GM15510 (cell line): Measurements from ENCODE around the gene ETFB.

ENCODE experiments used
- POLR2A ChIP-seq: IDR thresholded peaks from 3 replicates; pipeline ENCODE4 v1.6.1; 2011; ENCODE audit warnings: borderline replicate concordance; ENCODE audit not compliant: insufficient read length; ENCODE audit errors: extremely low read depth

ETFB gene

DNA sequence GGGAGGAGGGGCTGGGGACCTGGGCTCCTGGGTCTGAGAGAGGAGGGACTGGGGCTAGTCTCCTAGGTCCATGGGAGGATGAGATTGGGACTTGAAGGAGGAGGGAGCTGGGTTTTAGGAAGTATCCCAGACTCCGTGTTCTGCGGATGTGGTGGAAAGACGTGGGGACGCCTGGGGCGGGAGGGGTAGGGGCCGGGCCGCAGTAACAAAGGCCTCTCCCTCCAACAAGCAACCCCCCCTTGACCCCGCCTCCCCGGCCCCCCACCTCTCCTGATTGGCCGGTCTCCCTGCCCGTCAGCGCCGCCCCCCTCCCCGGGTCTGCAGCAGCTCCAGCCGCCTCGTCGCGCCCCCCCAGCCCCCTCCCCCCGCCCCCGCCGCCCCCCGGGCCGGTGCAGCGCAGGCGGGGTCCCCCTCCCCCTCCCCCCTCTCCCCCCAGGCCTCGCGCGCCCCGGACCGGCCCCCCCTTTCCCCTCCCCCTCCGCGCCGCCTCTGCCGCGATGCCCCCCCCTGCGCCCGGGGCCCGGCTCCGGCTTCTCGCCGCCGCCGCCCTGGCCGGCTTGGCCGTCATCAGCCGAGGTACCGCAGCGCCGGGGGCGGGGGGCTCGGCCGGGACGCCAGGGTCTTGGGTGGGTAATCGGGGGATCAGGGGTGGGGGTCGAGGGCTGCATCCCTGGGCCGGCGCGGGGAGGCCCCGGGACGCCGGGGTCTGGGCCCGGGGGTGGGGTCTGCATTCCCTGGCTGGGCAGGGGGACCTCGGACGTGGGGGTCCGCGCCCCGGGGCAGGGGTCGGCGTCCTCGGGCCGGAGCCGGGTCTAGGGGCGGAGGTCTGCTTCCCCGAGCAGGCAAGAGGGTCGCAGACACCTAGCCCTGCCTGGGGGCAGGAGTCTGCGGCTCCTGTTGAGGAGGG is 54.6 kb downstream of the ETFB start, which contains the start of gene IGLON5:
IGLON5 (plus strand) TSS at position 294 of the 907 bp plus-strand sequence; CDS start at position 498, 204 bp downstream.
- no peak for TF ChIP-seq POLR2A

DNA sequence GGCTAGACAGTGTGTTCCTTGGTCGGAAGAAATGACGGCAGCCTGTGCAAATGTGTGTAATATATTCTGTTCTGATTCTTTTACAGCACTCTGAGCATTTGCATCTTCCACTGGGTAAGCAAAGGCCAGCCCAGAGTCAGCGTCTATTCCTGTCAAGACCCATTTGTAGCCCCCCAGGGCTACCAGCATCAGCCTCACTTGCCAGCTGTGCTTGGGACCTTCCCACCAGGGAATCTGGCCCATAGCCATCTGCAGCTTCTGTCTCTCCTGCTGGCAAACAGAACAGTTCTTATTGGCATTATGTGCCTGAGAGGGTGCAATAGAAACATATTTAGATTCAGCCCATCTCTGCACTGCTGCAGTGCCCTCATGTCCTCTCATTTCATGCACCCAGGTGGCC is 60.7 kb downstream of the ETFB start:
- no peak for TF ChIP-seq POLR2A

DNA sequence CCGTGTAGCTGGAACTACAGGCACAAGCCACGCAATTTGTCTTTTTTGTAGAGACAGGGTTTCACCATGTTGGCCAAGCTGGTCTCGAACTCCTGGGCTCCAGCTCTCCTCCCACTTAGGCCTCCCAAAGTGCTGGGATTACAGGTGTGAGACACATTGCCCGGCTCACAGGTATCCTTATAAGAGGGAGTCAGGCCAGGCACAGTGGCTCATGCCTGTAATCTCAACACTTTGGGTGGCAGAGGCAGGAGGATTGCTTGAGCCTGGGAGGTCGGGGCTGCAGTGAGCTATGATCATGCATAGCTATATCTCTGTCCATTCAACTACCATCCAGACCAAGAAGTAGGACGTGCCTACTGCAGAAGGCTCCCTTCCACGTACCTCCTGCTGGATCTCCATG is 64.9 kb downstream of the ETFB start:
- no peak for TF ChIP-seq POLR2A

- TF ChIP-seq POLR2A = no peak
Measured at GRCh38 chr19:51297406-51297805, 68.8 kb downstream of the ETFB start.

- no peak for TF ChIP-seq POLR2A
Measured at GRCh38 chr19:51296336-51297093, 69.7 kb downstream of the ETFB start.

GRCh38 chr19:51295382-51296126 is 70.6 kb downstream of the ETFB start:
- TF ChIP-seq POLR2A = no peak
